Activated T-cell treated with anti-CD3 and anti-CD28 coated beads, Interleukin-2, amount 50 U/mL, for 24 hours (primary cell): ENCODE data around the gene MEF2C.

Experiments
- DNase-seq: peaks from one replicate; pipeline ENCODE4 v3.0.0-alpha.2; 2020
- H3K27ac Mint-ChIP-seq: 2 replicates; pipeline ENCODE4 v1.8.0; 2020; ENCODE audit warnings: mild to moderate bottlenecking, mixed read lengths
- H3K27me3 Mint-ChIP-seq: 2 replicates; pipeline ENCODE4 v1.8.0; 2020; ENCODE audit warnings: mixed read lengths
- H3K36me3 Mint-ChIP-seq: 2 replicates; pipeline ENCODE4 v1.8.0; 2020; ENCODE audit warnings: low read depth, mixed read lengths
- H3K4me1 Mint-ChIP-seq: 2 replicates; pipeline ENCODE4 v1.8.0; 2020; ENCODE audit warnings: low read depth, mixed read lengths
- H3K4me3 Mint-ChIP-seq: 2 replicates; pipeline ENCODE4 v1.8.0; 2020; ENCODE audit warnings: mild to moderate bottlenecking, moderate library complexity, mixed read lengths
- H3K9me3 Mint-ChIP-seq: 2 replicates; pipeline ENCODE4 v1.8.0; 2020; ENCODE audit warnings: mixed read lengths

The MEF2C gene

DNA sequence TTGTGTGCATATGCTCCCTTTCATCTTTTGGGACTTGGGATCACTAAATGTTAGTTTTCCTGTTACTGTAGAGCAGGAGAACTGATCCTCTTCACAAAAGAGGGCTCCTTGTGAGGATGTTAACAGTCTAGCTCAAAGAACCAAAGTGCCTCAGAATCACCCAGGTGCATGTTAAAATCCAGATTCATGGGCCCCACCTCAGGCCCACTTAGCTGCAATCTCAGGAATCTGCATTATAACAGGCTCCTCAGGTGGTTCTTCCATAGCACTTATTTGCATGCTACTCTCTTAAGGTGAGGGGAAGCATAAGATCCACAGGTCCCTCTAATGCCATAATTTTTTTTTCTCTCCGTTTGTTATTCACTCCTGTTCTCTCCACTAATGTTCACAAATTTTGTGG, 14.8 kb upstream of the MEF2C start:
- H3K36me3 Mint-ChIP-seq: no peaks in the 10 kb centered on the region
- H3K4me3 Mint-ChIP-seq: no peak overlapping the region
- no peak for DNase-seq
- H3K27me3 Mint-ChIP-seq: peaks cover 3% of the 10 kb centered on the region
- no peak overlapping the region for H3K27ac Mint-ChIP-seq
- H3K9me3 Mint-ChIP-seq: no peaks in the 10 kb centered on the region
- no peaks in the 10 kb centered on the region for H3K4me1 Mint-ChIP-seq

- no peaks in the 10 kb centered on the region for H3K4me1 Mint-ChIP-seq
- H3K9me3 Mint-ChIP-seq: no peaks in the 10 kb centered on the region
- H3K36me3 Mint-ChIP-seq: no peaks in the 10 kb centered on the region
- no peak overlapping the region for H3K27ac Mint-ChIP-seq
- peaks cover 17% of the 10 kb centered on the region for H3K27me3 Mint-ChIP-seq
- no peak for DNase-seq
- no peak overlapping the region for H3K4me3 Mint-ChIP-seq
Observed at GRCh38 chr5:88895681-88896501, 12.9 kb upstream of the MEF2C start.

GRCh38 chr5:88892669-88893068, 9.7 kb upstream of the MEF2C start:
- no peak for DNase-seq
- Mint-ChIP-seq H3K27me3 (peaks cover 46% of the 10 kb centered on the region), H3K4me1 (peaks cover 5% of the 10 kb centered on the region), H3K9me3 (no peaks in the 10 kb centered on the region), H3K27ac (no peak overlapping the region), H3K36me3 (no peaks in the 10 kb centered on the region), H3K4me3 (no peak overlapping the region)

- Mint-ChIP-seq H3K4me3 (no peak overlapping the region), H3K27me3 (peaks cover 64% of the 10 kb centered on the region), H3K36me3 (no peaks in the 10 kb centered on the region), H3K9me3 (no peaks in the 10 kb centered on the region), H3K27ac (no peak overlapping the region), H3K4me1 (peaks cover 5% of the 10 kb centered on the region)
- no peak for DNase-seq
Observed at GRCh38 chr5:88890070-88890781, 7.2 kb upstream of the MEF2C start.

- no peaks in the 10 kb centered on the region for H3K9me3 Mint-ChIP-seq
- H3K27ac Mint-ChIP-seq: no peak overlapping the region
- peaks cover 72% of the 10 kb centered on the region for H3K27me3 Mint-ChIP-seq
- peak; percentile 30 for DNase-seq
- no peaks in the 10 kb centered on the region for H3K36me3 Mint-ChIP-seq
- peak overlapping the region; percentile 8 for H3K4me3 Mint-ChIP-seq
- peaks cover 6% of the 10 kb centered on the region for H3K4me1 Mint-ChIP-seq
Observed at GRCh38 chr5:88889189-88890069, 6.4 kb upstream of the MEF2C start.

GRCh38 chr5:88888848-88889188, 5.8 kb upstream of the MEF2C start:
- no peak overlapping the region for H3K4me3 Mint-ChIP-seq
- H3K9me3 Mint-ChIP-seq: no peaks in the 10 kb centered on the region
- no peaks in the 10 kb centered on the region for H3K36me3 Mint-ChIP-seq
- H3K27ac Mint-ChIP-seq: no peak overlapping the region
- DNase-seq: no peak
- H3K4me1 Mint-ChIP-seq: peaks cover 11% of the 10 kb centered on the region
- H3K27me3 Mint-ChIP-seq: peaks cover 78% of the 10 kb centered on the region

DNA sequence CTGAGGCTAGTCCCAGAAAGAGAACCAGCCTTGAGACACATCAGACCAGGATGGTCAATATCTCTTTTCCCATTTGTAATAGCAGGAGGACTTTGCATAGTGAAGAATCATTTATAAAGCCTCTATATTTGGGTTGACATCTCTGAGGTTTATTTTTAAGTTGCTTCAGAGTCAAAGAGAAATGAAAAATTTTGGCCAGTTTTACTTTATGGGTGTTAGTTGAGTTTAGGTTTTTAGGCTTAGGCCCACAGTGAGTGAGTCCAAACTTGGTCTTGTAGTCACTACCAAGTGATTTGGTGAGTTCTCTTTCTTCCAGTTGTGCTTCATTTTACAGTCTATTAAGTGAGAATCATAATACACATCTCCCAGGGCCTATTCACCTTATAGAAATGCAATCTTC, 5.3 kb upstream of the MEF2C start:
- Mint-ChIP-seq H3K4me1 (peaks cover 15% of the 10 kb centered on the region), H3K27ac (no peak overlapping the region), H3K27me3 (peaks cover 83% of the 10 kb centered on the region), H3K9me3 (no peaks in the 10 kb centered on the region), H3K36me3 (no peaks in the 10 kb centered on the region), H3K4me3 (no peak overlapping the region)
- no peak for DNase-seq

DNA sequence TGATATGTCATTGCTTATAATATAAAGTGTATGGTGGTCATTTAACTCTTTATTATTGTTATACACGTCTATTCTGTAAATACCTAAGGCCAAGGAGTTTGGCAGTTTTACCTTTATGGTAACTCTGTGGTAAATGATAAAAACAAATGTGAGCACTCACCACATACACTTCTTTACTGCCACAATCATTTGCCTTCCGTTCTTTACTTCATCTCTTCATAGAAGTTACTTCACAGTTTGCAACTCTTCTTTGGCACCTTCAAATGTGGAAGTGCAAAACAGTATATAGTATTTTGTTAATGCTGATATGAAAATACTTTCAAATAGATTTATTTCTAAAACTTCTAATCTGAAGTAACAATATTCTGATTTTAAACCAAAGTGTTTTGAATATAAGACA, 4.4 kb upstream of the MEF2C start:
- Mint-ChIP-seq H3K4me1 (peaks cover 22% of the 10 kb centered on the region), H3K4me3 (no peak overlapping the region), H3K36me3 (no peaks in the 10 kb centered on the region), H3K9me3 (no peaks in the 10 kb centered on the region), H3K27ac (no peak overlapping the region), H3K27me3 (peaks cover 87% of the 10 kb centered on the region)
- DNase-seq: no peak

DNA sequence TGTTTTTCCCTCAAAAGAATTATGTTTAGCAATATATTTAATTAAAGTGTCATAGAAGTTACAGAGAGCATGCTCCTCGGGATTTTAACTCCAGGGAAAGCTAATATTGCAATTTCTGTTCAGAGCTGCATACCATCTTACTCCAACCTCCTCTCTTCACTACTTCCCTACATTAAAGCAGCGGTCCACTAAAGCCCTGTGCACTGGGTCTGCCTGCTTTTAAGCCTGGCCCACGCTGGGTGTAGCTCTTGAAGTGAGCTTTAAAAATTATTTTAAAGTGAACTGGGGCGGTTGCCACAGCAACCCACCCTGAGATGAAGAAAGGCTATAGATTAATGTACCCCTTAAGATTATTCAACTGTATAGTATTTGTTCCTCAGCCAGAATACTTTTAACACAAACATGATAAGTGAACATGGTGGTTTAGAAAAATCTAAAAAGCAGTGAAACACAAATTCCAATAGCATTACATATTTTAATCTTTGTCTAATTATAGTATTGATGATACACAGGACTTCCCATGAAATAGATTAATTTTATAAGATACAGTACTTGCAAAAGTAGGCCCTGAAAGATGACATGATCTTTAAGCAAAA, 3.9 kb upstream of the MEF2C start:
- Mint-ChIP-seq H3K27ac (no peak overlapping the region), H3K9me3 (no peaks in the 10 kb centered on the region), H3K36me3 (no peaks in the 10 kb centered on the region), H3K4me3 (no peak overlapping the region), H3K27me3 (peaks cover 88% of the 10 kb centered on the region), H3K4me1 (peaks cover 25% of the 10 kb centered on the region)
- no peak for DNase-seq

GRCh38 chr5:88886252-88886651, 3.3 kb upstream of the MEF2C start:
- Mint-ChIP-seq H3K27ac (no peak overlapping the region), H3K9me3 (no peaks in the 10 kb centered on the region), H3K4me3 (no peak overlapping the region), H3K27me3 (peaks cover 89% of the 10 kb centered on the region), H3K4me1 (peaks cover 25% of the 10 kb centered on the region), H3K36me3 (no peaks in the 10 kb centered on the region)
- no peak for DNase-seq

DNA sequence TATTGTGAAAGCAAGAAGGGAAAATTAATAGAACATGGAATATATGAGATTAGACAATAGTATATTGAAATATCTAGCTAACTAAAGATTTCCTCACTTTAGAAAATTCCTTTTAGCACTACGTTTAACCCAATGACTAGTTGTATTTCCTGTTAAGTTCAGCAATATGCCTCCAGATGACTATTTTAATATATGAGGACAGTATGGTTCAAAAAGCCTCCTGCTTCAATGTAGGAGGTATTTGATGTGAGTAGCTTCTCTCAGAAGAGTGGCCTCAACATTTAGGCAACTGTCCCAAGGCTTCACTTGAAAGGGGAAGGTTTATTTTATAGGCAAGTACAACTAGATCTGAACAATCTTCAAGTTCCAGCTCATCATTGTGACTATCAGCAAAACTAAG, 2.0 kb upstream of the MEF2C start:
- Mint-ChIP-seq H3K4me1 (peaks cover 25% of the 10 kb centered on the region), H3K27ac (no peak overlapping the region), H3K4me3 (no peak overlapping the region), H3K9me3 (no peaks in the 10 kb centered on the region), H3K36me3 (no peaks in the 10 kb centered on the region), H3K27me3 (peaks cover 86% of the 10 kb centered on the region)
- DNase-seq: no peak

DNA sequence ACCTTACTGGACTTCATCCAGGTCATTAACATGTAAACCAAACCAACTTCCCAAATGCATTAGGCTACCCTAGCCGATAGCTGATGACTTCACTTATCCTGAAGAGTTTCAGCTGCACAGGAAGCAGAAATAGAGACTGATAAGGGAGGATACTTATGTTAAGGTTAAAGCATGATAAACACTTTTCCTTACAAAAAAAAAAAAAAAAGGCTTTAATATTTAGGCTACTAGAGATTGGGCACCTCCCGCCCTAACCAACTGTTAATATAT, 1.6 kb upstream of the MEF2C start:
- Mint-ChIP-seq H3K9me3 (no peaks in the 10 kb centered on the region), H3K27me3 (peaks cover 86% of the 10 kb centered on the region), H3K4me1 (peaks cover 23% of the 10 kb centered on the region), H3K27ac (no peak overlapping the region), H3K4me3 (no peak overlapping the region), H3K36me3 (no peaks in the 10 kb centered on the region)
- no peak for DNase-seq

DNA sequence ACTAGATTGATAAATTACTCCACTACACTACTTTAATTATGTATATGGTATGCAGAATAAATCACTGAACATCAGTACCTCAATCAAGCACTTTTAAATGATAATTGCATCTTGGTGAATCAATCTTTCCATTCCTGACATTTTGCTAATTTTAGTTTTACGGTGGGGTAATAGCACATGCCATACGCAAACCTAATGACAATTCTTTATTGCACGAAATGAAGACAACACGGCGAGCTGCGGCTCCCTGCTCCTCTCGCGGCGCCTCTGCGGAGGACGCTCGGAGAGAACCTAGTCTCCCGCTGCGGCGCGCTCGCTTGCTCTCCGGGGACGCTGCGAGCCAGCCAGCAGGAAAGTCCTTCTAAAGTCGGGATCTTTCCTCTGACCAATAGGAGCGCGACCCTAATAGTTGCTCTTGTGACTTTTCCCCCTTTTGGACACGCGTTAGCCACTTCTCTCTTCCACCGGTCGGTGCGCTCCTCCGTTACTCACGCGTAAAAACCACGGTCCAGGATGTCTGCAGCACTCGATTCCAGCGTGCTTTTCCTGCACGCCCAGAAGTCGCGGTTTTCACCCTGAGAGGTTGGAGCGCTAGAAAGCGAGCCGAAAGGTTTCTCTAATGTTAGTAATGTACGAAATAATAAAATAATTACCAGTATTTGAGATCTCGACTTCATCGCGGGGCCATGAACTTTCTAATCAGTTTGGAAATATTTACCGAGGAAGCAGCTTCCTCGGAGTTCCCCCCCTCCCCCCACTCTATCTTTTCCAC, 1.0 kb upstream of the MEF2C start:
- DNase-seq: peak; percentile 35
- peaks cover 82% of the 10 kb centered on the region for H3K27me3 Mint-ChIP-seq
- H3K4me1 Mint-ChIP-seq: peaks cover 20% of the 10 kb centered on the region
- H3K9me3 Mint-ChIP-seq: no peaks in the 10 kb centered on the region
- H3K4me3 Mint-ChIP-seq: peak overlapping the region; percentile 80
- H3K36me3 Mint-ChIP-seq: no peaks in the 10 kb centered on the region
- H3K27ac Mint-ChIP-seq: no peak overlapping the region
